HG03066 (cell line): ENCODE measurements around the gene NOTCH1.

Source experiments
- ATAC-seq: cut with Tn5 transposase; IDR thresholded peaks from one replicate; pipeline ENCODE4 v1.9.1; 2021; ENCODE audit warnings: low read depth; ENCODE audit not compliant: unreplicated experiment

NOTCH1 gene

DNA sequence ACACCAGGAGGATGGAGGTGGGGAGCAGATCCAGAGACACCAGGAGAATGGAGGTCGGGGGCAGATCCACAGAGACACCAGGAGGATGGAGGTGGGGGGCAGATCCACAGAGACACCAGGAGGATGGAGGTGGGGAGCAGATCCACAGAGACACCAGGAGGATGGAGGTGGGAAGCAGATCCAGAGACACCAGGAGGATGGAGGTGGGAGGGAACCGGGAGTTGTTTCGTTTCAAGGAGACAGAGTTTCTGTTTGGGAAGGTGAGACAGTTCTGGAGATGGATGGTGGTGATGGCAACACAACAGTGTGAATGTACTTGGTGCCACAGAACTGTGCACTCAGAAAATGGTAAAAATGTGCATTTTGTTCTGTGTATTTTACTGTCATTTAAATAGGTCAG is 97.2 kb downstream of the NOTCH1 start:
- ATAC-seq, result no peak

DNA sequence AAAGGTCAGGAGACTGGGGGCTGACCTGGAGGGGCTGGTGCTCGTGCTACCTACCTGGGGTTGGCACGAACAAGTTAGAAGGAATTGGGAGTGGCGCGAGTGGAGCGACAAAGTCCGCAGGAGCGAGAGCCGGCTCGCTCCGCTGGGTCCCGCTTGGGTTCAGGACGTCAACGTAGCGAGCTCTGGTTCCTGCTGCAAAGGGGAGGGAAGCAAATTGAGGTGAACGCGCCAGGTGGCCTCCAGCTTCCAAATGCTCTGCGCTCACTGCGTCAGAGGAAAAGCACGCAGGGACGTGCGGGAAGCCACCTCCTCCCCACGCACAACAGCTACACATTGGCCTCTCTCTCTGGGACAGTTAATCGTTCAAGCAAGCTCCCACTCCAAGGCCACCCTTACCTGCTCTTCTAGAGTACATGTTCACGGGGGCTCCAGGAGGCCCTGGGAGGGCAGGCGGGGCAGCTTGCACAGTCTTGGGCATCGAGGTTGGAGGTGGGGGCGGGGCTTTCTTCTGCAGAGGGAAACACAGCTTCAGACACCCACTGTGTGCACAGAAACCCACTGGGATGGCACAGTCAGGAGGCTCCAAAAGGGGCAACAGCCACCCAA is 98.6 kb downstream of the NOTCH1 start:
- ATAC-seq, result no peak

GRCh38 chr9:136445799-136446198 is 100.0 kb downstream of the NOTCH1 start:
- ATAC-seq, result no peak
